GM23338 (cell line): Measurements from ENCODE around the gene RAB11FIP4. TPM values are rescaled to one million over a fixed set of nuclear protein-coding genes. Genes with fewer than 3 reads are reported as not detected.

Experiments
- ATAC-seq: fragments of 200-7000 bp; cut with Tn5 transposase; 3 replicates; pipeline ENCODE4 v1.9.1; 2020
- DNase-seq: peaks from one replicate; pipeline ENCODE4 v3.0.0-alpha.2; 2015; ENCODE audit warnings: low spot score
- H2AFZ ChIP-seq: fragments of 200-600 bp; sonication (generic); 2 replicates; pipeline ENCODE4 v1.8.0; 2016; ENCODE audit warnings: antibody characterized with exemption, mild to moderate bottlenecking, moderate library complexity
- H3F3A ChIP-seq: fragments of 200-600 bp; sonication (generic); replicated peaks from 2 replicates; pipeline ENCODE4 v1.8.0; 2017; ENCODE audit warnings: antibody characterized with exemption, mixed run types, low read depth
- H3K27ac ChIP-seq: fragments of 200-600 bp; sonication (generic); 2 replicates; pipeline ENCODE4 v1.6.1; 2016; ENCODE audit warnings: low read depth
- H3K27me3 ChIP-seq: fragments of 200-600 bp; sonication (generic); 2 replicates; pipeline ENCODE4 v1.8.0; 2016; ENCODE audit warnings: mild to moderate bottlenecking, mixed run types, moderate library complexity; ENCODE audit not compliant: insufficient read depth
- H3K36me3 ChIP-seq: fragments of 200-600 bp; sonication (generic); 2 replicates; pipeline ENCODE4 v1.8.0; 2016; ENCODE audit warnings: mild to moderate bottlenecking; ENCODE audit not compliant: insufficient read depth
- H3K4me1 ChIP-seq: fragments of 200-600 bp; sonication (generic); 2 replicates; pipeline ENCODE4 v1.8.0; 2016; ENCODE audit warnings: mild to moderate bottlenecking, moderate library complexity; ENCODE audit not compliant: insufficient read depth
- H3K4me2 ChIP-seq: fragments of 200-600 bp; sonication (generic); 2 replicates; pipeline ENCODE4 v1.7.1; 2017; ENCODE audit warnings: mixed run types
- H3K4me3 ChIP-seq: fragments of 200-600 bp; sonication (generic); 2 replicates; pipeline ENCODE4 v1.6.1; 2016; ENCODE audit warnings: mixed run types
- H3K79me2 ChIP-seq: fragments of 200-600 bp; sonication (generic); replicated peaks from 2 replicates; pipeline ENCODE4 v1.8.0; 2017; ENCODE audit warnings: mild to moderate bottlenecking; ENCODE audit not compliant: insufficient read depth
- H3K9me2 ChIP-seq: fragments of 200-600 bp; sonication (generic); 2 replicates; pipeline ENCODE4 v1.8.0; 2017; ENCODE audit not compliant: insufficient read depth
- H4K20me1 ChIP-seq: fragments of 200-600 bp; sonication (generic); replicated peaks from 2 replicates; pipeline ENCODE4 v1.8.0; 2017; ENCODE audit warnings: mild to moderate bottlenecking; ENCODE audit not compliant: insufficient read depth
- H3K27ac Mint-ChIP-seq: 2 replicates; pipeline ENCODE4 v1.8.0; 2020; ENCODE audit warnings: inconsistent platforms, mild to moderate bottlenecking, moderate library complexity, mixed read lengths
- H3K27me3 Mint-ChIP-seq: 3 replicates; pipeline ENCODE4 v1.8.0; 2022; ENCODE audit warnings: low read depth, mild to moderate bottlenecking, moderate library complexity, mixed read lengths, inconsistent platforms; ENCODE audit not compliant: insufficient read depth, poor library complexity
- H3K36me3 Mint-ChIP-seq: 3 replicates; pipeline ENCODE4 v1.8.0; 2021; ENCODE audit warnings: low read depth, mild to moderate bottlenecking, inconsistent platforms, moderate library complexity, mixed read lengths
- H3K4me1 Mint-ChIP-seq: 3 replicates; pipeline ENCODE4 v1.8.0; 2020; ENCODE audit warnings: mild to moderate bottlenecking, inconsistent platforms, mixed read lengths
- H3K4me3 Mint-ChIP-seq: 3 replicates; pipeline ENCODE4 v1.8.0; 2021; ENCODE audit warnings: moderate library complexity, mild to moderate bottlenecking, inconsistent platforms, mixed read lengths
- H3K9me3 Mint-ChIP-seq: 3 replicates; pipeline ENCODE4 v1.8.0; 2020; ENCODE audit warnings: moderate library complexity, mild to moderate bottlenecking, inconsistent platforms, mixed read lengths
- CREB1 ChIP-seq: fragments of 250-450 bp; sonication (Bioruptor Pico); IDR thresholded peaks from 2 replicates; pipeline ENCODE4 v1.5.0; 2020; ENCODE audit warnings: low read depth, mild to moderate bottlenecking, moderate library complexity
- ETS1 ChIP-seq: IDR thresholded peaks from 2 replicates; pipeline ENCODE4 v1.6.1; 2016; ENCODE audit warnings: antibody characterized with exemption
- EZH2 ChIP-seq: fragments of 200-600 bp; sonication (generic); IDR thresholded peaks from one replicate; pipeline ENCODE4 v1.8.0; 2017; ENCODE audit warnings: antibody characterized with exemption, mild to moderate bottlenecking, low read depth; ENCODE audit not compliant: unreplicated experiment
- EZH2phosphoT487 ChIP-seq: fragments of 200-600 bp; sonication (generic); IDR thresholded peaks from one replicate; pipeline ENCODE4 v1.8.1; 2018; ENCODE audit warnings: antibody characterized with exemption; ENCODE audit not compliant: unreplicated experiment
- JUNB ChIP-seq: IDR thresholded peaks from one replicate; pipeline ENCODE4 v1.6.1; 2016; ENCODE audit warnings: antibody characterized with exemption; ENCODE audit not compliant: unreplicated experiment
- POLR2AphosphoS5 ChIP-seq: IDR thresholded peaks from 2 replicates; pipeline ENCODE4 v1.6.1; 2016; ENCODE audit warnings: antibody characterized with exemption, low read depth
- STAT1 ChIP-seq: IDR thresholded peaks from one replicate; pipeline ENCODE4 v1.6.1; 2016; ENCODE audit warnings: antibody characterized with exemption; ENCODE audit not compliant: unreplicated experiment
- ZNF114 ChIP-seq: fragments of 250-450 bp; sonication (Bioruptor Pico); IDR thresholded peaks from 2 replicates; pipeline ENCODE4 v1.5.0; 2020; ENCODE audit warnings: mild to moderate bottlenecking, moderate library complexity
- ZNF331 ChIP-seq: fragments of 250-450 bp; sonication (Bioruptor Pico); IDR thresholded peaks from 2 replicates; pipeline ENCODE4 v1.5.0; 2020; ENCODE audit warnings: low read depth, mild to moderate bottlenecking, moderate library complexity
- ZNF462 ChIP-seq: fragments of 250-450 bp; sonication (Bioruptor Pico); IDR thresholded peaks from 2 replicates; pipeline ENCODE4 v1.5.0; 2020; ENCODE audit warnings: mild to moderate bottlenecking, moderate library complexity
- polyA plus RNA-seq: library from polyadenylated mRNA; unstranded; fragments of >200 nt; fragmentation: Nextera tagmentation; extraction: Ambion mirVana; gene quantifications from 2 replicates; pipeline ENCODE4 v1.2.1, GENCODE V29; 2016
- total RNA-seq: library from RNA; depleted of rRNA; stranded (reverse); fragments of >200 nt; shearing (Covaris generic); gene quantifications from 2 replicates; pipeline ENCODE4 v1.2.3, GENCODE V29; 2014
- TF ChIP-seq, protein P1 (sequence below), 2 experiments: fragments of 200-600 bp in 1 of 2; sonication (generic) in 1 of 2; conservative IDR thresholded peaks; 2 replicates each; pipeline versions ENCODE4 v1.5.1 to v1.6.1; 2016 to 2017; ENCODE audit warnings: antibody characterized with exemption in 2 of 2, low read depth in 2 of 2, mild to moderate bottlenecking in 2 of 2, moderate library complexity in 1 of 2
- TF ChIP-seq, protein P2 (sequence below): IDR thresholded peaks from one replicate; pipeline ENCODE4 v1.6.1; 2018; ENCODE audit warnings: antibody characterized with exemption; ENCODE audit not compliant: unreplicated experiment

Gene RAB11FIP4
- total and polyA plus RNA-seq, 2 experiments from 2014 or later, result 26.0 to 65.6 TPM

GRCh38 chr17:31587462-31587861, 196.0 kb downstream of the RAB11FIP4 start:
- Histone ChIP-seq H3K4me2 (no peak overlapping the region), H3K27me3 (no peaks in the 10 kb centered on the region), H3K9me2 (peaks cover 8% of the 10 kb centered on the region; the same call in 1 of the 2 replicates), H3K4me3 (no peak overlapping the region), H3K79me2 (no peaks in the 10 kb centered on the region), H3K36me3 (no peaks in the 10 kb centered on the region), H2AFZ (no peak overlapping the region), H3K27ac (no peak overlapping the region), H3K4me1 (no peaks in the 10 kb centered on the region), H3F3A (no peaks in the 10 kb centered on the region), H4K20me1 (no peaks in the 10 kb centered on the region)
- peaks cover under 1% of the 10 kb centered on the region for H3K27me3 Mint-ChIP-seq
- no peaks in the 10 kb centered on the region for H3K4me1 Mint-ChIP-seq
- DNase-seq, result no peak
- no peaks in the 10 kb centered on the region for H3K9me3 Mint-ChIP-seq
- no peak for TF ChIP-seq ZNF462 (CRISPR knock-in tag)
- TF ChIP-seq EZH2, result no peak
- no peak for TF ChIP-seq STAT1
- TF ChIP-seq ZNF331 (CRISPR knock-in tag), result no peak
- no peak for TF ChIP-seq ZNF114 (CRISPR knock-in tag)
- TF ChIP-seq, protein P1, sequence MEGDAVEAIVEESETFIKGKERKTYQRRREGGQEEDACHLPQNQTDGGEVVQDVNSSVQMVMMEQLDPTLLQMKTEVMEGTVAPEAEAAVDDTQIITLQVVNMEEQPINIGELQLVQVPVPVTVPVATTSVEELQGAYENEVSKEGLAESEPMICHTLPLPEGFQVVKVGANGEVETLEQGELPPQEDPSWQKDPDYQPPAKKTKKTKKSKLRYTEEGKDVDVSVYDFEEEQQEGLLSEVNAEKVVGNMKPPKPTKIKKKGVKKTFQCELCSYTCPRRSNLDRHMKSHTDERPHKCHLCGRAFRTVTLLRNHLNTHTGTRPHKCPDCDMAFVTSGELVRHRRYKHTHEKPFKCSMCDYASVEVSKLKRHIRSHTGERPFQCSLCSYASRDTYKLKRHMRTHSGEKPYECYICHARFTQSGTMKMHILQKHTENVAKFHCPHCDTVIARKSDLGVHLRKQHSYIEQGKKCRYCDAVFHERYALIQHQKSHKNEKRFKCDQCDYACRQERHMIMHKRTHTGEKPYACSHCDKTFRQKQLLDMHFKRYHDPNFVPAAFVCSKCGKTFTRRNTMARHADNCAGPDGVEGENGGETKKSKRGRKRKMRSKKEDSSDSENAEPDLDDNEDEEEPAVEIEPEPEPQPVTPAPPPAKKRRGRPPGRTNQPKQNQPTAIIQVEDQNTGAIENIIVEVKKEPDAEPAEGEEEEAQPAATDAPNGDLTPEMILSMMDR (conservative IDR thresholded peaks at IDR 0.05; ENCODE audit: low read depth in 2 of 2), result no peak
- TF ChIP-seq, protein P2, sequence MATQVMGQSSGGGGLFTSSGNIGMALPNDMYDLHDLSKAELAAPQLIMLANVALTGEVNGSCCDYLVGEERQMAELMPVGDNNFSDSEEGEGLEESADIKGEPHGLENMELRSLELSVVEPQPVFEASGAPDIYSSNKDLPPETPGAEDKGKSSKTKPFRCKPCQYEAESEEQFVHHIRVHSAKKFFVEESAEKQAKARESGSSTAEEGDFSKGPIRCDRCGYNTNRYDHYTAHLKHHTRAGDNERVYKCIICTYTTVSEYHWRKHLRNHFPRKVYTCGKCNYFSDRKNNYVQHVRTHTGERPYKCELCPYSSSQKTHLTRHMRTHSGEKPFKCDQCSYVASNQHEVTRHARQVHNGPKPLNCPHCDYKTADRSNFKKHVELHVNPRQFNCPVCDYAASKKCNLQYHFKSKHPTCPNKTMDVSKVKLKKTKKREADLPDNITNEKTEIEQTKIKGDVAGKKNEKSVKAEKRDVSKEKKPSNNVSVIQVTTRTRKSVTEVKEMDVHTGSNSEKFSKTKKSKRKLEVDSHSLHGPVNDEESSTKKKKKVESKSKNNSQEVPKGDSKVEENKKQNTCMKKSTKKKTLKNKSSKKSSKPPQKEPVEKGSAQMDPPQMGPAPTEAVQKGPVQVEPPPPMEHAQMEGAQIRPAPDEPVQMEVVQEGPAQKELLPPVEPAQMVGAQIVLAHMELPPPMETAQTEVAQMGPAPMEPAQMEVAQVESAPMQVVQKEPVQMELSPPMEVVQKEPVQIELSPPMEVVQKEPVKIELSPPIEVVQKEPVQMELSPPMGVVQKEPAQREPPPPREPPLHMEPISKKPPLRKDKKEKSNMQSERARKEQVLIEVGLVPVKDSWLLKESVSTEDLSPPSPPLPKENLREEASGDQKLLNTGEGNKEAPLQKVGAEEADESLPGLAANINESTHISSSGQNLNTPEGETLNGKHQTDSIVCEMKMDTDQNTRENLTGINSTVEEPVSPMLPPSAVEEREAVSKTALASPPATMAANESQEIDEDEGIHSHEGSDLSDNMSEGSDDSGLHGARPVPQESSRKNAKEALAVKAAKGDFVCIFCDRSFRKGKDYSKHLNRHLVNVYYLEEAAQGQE, result no peak
- TF ChIP-seq POLR2AphosphoS5, result no peak
- TF ChIP-seq CREB1, result no peak
- no peak for TF ChIP-seq EZH2phosphoT487
- TF ChIP-seq JUNB, result no peak
- TF ChIP-seq ETS1, result no peak
- ATAC-seq, result no peak
- no peaks in the 10 kb centered on the region for H3K36me3 Mint-ChIP-seq
- H3K4me3 Mint-ChIP-seq, result no peak overlapping the region
- H3K27ac Mint-ChIP-seq, result no peak overlapping the region
